ENCODE data around the gene SCN1B. TPM values are rescaled to one million over a fixed set of nuclear protein-coding genes. Genes with fewer than 3 reads are reported as not detected.

The SCN1B gene
- total and polyA plus RNA-seq, 8 donors = 1.3 to 36.6 (median 3.7) TPM; not detected in 1

GRCh38 chr19:35015954-35016351 is 14.3 kb upstream of the SCN1B start:
- Histone ChIP-seq H3K4me3 (no peak overlapping the region), H3K9me3 (no peaks in the 10 kb centered on the region), H3K27ac (no peak overlapping the region), H3K27me3 (no peaks in the 10 kb centered on the region), H3K4me1 (peaks cover 16 to 50% (median 27%) of the 10 kb centered on the region in 4 donors), H3K36me3 (peaks cover 54 to 93% (median 92%) of the 10 kb centered on the region in 4 donors)
- TF ChIP-seq POLR2AphosphoS5 (IDR thresholded peaks at IDR 0.05) (no peak), EP300 (IDR thresholded peaks at IDR 0.05) (no peak), POLR2A (IDR thresholded peaks at IDR 0.05) (no peak), CTCF (IDR thresholded peaks at IDR 0.05) (no peak)
- WGBS, 5 donors = 92 to 99% (median 97%) methylated on average over 4 to 6 of the region's 6 CpGs
- intact Hi-C loops (cut with DNase I; ENCODE audit: low total_unique reads) = no loop called here
- DNase-seq = no peak

- intact Hi-C loops (cut with DNase I; ENCODE audit: low total_unique reads) = no loop called here
- Histone ChIP-seq H3K27me3 (no peaks in the 10 kb centered on the region), H3K9me3 (no peaks in the 10 kb centered on the region), H3K4me1 (peaks cover 11 to 34% (median 16%) of the 10 kb centered on the region in 4 donors), H3K27ac (no peak overlapping the region), H3K36me3 (peaks cover 69 to 93% (median 92%) of the 10 kb centered on the region in 4 donors), H3K4me3 (no peak overlapping the region)
- DNase-seq = no peak
- TF ChIP-seq CTCF (IDR thresholded peaks at IDR 0.05) = no peak
- TF ChIP-seq EP300 (IDR thresholded peaks at IDR 0.05) = no peak
- no peak for TF ChIP-seq POLR2A (IDR thresholded peaks at IDR 0.05)
- TF ChIP-seq POLR2AphosphoS5 (IDR thresholded peaks at IDR 0.05) = no peak
- 73 to 92% (median 82%) methylated on average over 3 of the region's 3 CpGs for WGBS, 5 donors
These were observed 12.8 kb upstream of the SCN1B start for GRCh38 chr19:35017507-35017906.

- H3K27ac ChIP-seq = no peak overlapping the region
- 90 to 97% (median 95%) methylated on average over 4 of the region's 4 CpGs for WGBS, 5 donors
These were observed 11.9 kb upstream of the SCN1B start for GRCh38 chr19:35018379-35018778.

GRCh38 chr19:35019144-35019543 is 11.1 kb upstream of the SCN1B start:
- TF ChIP-seq POLR2AphosphoS5 (IDR thresholded peaks at IDR 0.05) (no peak), CTCF (IDR thresholded peaks at IDR 0.05) (no peak), EP300 (IDR thresholded peaks at IDR 0.05) (no peak), POLR2A (IDR thresholded peaks at IDR 0.05) (no peak)
- intact Hi-C loops (cut with DNase I; ENCODE audit: low total_unique reads) = no loop called here
- H3K27ac ChIP-seq = no peak overlapping the region
- no peaks in the 10 kb centered on the region for H3K9me3 ChIP-seq
- peaks cover 82 to 100% (median 100%) of the 10 kb centered on the region in 4 donors for H3K36me3 ChIP-seq
- H3K27me3 ChIP-seq = no peaks in the 10 kb centered on the region
- H3K4me3 ChIP-seq = no peak overlapping the region
- peaks cover 0 to 18% (median 2%) of the 10 kb centered on the region in 4 donors for H3K4me1 ChIP-seq
- DNase-seq = no peak
- WGBS, 5 donors = 83 to 96% (median 94%) methylated on average over 3 to 22 of the region's 22 CpGs

More at GRCh38 chr19:35018379-35018778, 11.9 kb upstream of the SCN1B start:
- Histone ChIP-seq H3K4me3 (no peak overlapping the region), H3K27me3 (no peaks in the 10 kb centered on the region), H3K4me1 (peaks cover 4 to 25% (median 7%) of the 10 kb centered on the region in 4 donors), H3K9me3 (no peaks in the 10 kb centered on the region), H3K36me3 (peaks cover 78 to 100% (median 100%) of the 10 kb centered on the region in 4 donors)
- intact Hi-C loops (cut with DNase I; ENCODE audit: low total_unique reads) = no loop called here
- TF ChIP-seq EP300 (IDR thresholded peaks at IDR 0.05) (no peak), CTCF (IDR thresholded peaks at IDR 0.05) (no peak), POLR2AphosphoS5 (IDR thresholded peaks at IDR 0.05) (no peak), POLR2A (IDR thresholded peaks at IDR 0.05) (no peak)
- DNase-seq = no peak
